ENCODE results near the gene LRRC37A. TPM values are rescaled to one million over a fixed set of nuclear protein-coding genes. Genes with fewer than 3 reads are reported as not detected.

Gene LRRC37A
- total RNA-seq: 1.1 and 1.8 TPM in 2 replicates

GRCh38 chr17:46294831-46295230 is at the start of gene LRRC37A:
LRRC37A (plus strand) TSS chr17:46295131; CDS start chr17:46295134, 3 bp downstream.

GRCh38 chr17:46361755-46362154 is 66.8 kb downstream of the LRRC37A start, which contains the start of gene ARL17B:
ARL17B (minus strand) TSS chr17:46361766; CDS start chr17:46358397, 3,369 bp downstream.

Other genes starting within 250 kb of the LRRC37A start
- gene KANSL1, start 101.7 kb upstream of the LRRC37A start, total RNA-seq: 59.0 and 84.4 TPM in 2 replicates
- 2.1 and 2.5 TPM in 2 replicates for gene ARL17B, start 66.6 kb downstream of the LRRC37A start, total RNA-seq
- 3.1 TPM in 2 replicates for gene LRRC37A2, start 217.3 kb downstream of the LRRC37A start, total RNA-seq